GM12801 (cell line): Measurements from ENCODE around the gene SPOUT1.

ENCODE experiments used
- CTCF ChIP-seq: IDR thresholded peaks from one replicate; pipeline ENCODE4 v1.5.1; 2011; ENCODE audit warnings: control low read depth; ENCODE audit not compliant: insufficient read length; ENCODE audit errors: extremely low read depth

Gene SPOUT1

GRCh38 chr9:128847803-128848202 lies 18.2 kb upstream of the SPOUT1 start:
- no peak for TF ChIP-seq CTCF

GRCh38 chr9:128846680-128847030 lies 17.1 kb upstream of the SPOUT1 start:
- no peak for TF ChIP-seq CTCF

- no peak for TF ChIP-seq CTCF
Measured at GRCh38 chr9:128845186-128845931, 15.8 kb upstream of the SPOUT1 start.

- TF ChIP-seq CTCF: no peak
Measured at GRCh38 chr9:128841694-128842492, 12.3 kb upstream of the SPOUT1 start.

- TF ChIP-seq CTCF: no peak
Measured at GRCh38 chr9:128840524-128840923, 10.9 kb upstream of the SPOUT1 start.

GRCh38 chr9:128838338-128838737 lies 8.7 kb upstream of the SPOUT1 start:
- TF ChIP-seq CTCF: no peak

GRCh38 chr9:128836509-128837145 lies 7.0 kb upstream of the SPOUT1 start:
- TF ChIP-seq CTCF: no peak
